Measurements from ENCODE around the gene DLGAP3.
"Not testable (repeated sequence)": the region's sequence is repeated elsewhere in the genome, so short reads cannot be mapped to it uniquely, and the experiment has no call there.

The DLGAP3 gene

GRCh38 chr1:34975338-34975737, 45.9 kb upstream of the DLGAP3 start:
- no peak for TF ChIP-seq CTCF (IDR thresholded peaks at IDR 0.05; ENCODE audit: insufficient read depth, missing control alignments)
- DNase-seq (ENCODE audit: insufficient read length, low spot score) (no peak), FAIRE-seq (no peak)

GRCh38 chr1:34974626-34975025, 45.2 kb upstream of the DLGAP3 start:
- DNase-seq (ENCODE audit: insufficient read length, low spot score) (no peak), FAIRE-seq (no peak)
- no peak for TF ChIP-seq CTCF (IDR thresholded peaks at IDR 0.05; ENCODE audit: insufficient read depth, missing control alignments)

- no peak for TF ChIP-seq CTCF (IDR thresholded peaks at IDR 0.05; ENCODE audit: insufficient read depth, missing control alignments)
- no peak for FAIRE-seq
- no peak for DNase-seq (ENCODE audit: insufficient read length, low spot score)
These were observed 43.9 kb upstream of the DLGAP3 start for GRCh38 chr1:34973326-34973725.

GRCh38 chr1:34970829-34971228, 41.4 kb upstream of the DLGAP3 start:
- DNase-seq (ENCODE audit: insufficient read length, low spot score) (no peak), FAIRE-seq (no peak)
- TF ChIP-seq CTCF (IDR thresholded peaks at IDR 0.05; ENCODE audit: insufficient read depth, missing control alignments) = no peak

- FAIRE-seq = no peak
- TF ChIP-seq CTCF (IDR thresholded peaks at IDR 0.05; ENCODE audit: insufficient read depth, missing control alignments) = no peak
- DNase-seq (ENCODE audit: insufficient read length, low spot score) = no peak
These were observed 40.8 kb upstream of the DLGAP3 start for GRCh38 chr1:34970220-34970735.

GRCh38 chr1:34968297-34968696, 38.8 kb upstream of the DLGAP3 start:
- FAIRE-seq; DNase-seq (ENCODE audit: insufficient read length, low spot score): not testable (repeated sequence)

- not testable (repeated sequence) for DNase-seq (ENCODE audit: insufficient read length, low spot score); FAIRE-seq
These were observed 38.2 kb upstream of the DLGAP3 start for GRCh38 chr1:34967672-34968071.

GRCh38 chr1:34965597-34965996, 36.1 kb upstream of the DLGAP3 start:
- FAIRE-seq (no peak), DNase-seq (ENCODE audit: insufficient read length, low spot score) (no peak)
- no peak for TF ChIP-seq CTCF (IDR thresholded peaks at IDR 0.05; ENCODE audit: insufficient read depth, missing control alignments)

Data from D721Med (cell line).